ENCODE data around the gene DUSP8. TPM values are rescaled to one million over a fixed set of nuclear protein-coding genes. Genes with fewer than 3 reads are reported as not detected.

The DUSP8 gene
- total and polyA plus RNA-seq, 2 donors (not counting 1 experiment from before 2014, with no cell fraction given) = 4.3 to 7.2 TPM

DNA sequence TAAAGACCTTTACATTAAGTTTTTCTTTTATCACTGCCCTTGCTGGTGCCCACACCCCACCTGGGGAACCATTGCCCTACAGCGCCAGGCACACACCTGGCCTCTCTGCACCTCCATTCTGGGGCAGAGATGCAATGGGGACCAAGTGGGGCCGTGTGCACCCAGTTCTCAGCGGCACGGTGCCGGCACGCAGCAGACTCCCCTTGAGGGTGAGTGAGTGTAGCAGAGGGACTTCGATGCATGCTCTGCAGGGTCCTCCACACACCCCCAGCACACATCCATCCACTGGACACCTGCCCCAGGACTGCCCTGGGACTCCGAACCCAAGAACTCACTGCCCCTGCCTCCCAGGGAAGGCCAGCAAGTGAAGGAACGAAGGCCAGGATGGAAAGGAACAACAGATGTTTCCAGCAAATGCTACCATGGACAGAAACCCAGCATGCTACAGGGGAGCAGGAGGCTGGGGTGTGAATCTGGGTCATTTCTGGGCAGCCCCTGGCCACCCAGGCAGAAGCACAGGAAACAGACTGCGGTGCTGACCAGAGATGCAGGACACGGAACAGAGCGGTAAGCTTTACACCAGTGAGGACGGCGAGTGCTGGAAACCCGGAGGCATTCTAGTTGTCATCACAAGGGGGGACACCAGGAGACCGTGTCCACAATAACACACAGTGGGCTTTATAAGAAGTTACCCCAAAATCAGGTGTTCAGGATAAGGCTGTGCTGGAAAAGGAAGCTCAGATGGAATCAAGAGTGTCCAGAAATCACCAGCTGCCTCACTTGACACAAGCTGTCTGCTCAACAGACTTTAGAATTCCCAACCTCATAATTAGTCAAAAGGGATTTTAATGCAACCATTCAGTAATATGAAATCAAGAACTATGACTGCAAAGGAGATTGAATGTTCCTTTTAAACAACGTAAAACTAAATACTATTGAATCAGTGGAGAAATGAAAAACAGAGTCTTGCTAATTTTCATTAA is 52.8 kb downstream of the DUSP8 start:
- H3K27me3 Mint-ChIP-seq = no peaks in the 10 kb centered on the region
- no peak overlapping the region for H3K27ac Mint-ChIP-seq
- CTCF ChIA-PET = interaction anchor here (1.4 kb wide), 1 partner anchor 482 kb away, joined by 3 read pairs; no protein-coding TSS in a partner anchor
- 97% methylated on average over 8 of the region's 17 CpGs for WGBS (ENCODE audit: insufficient coverage)
- H3K4me1 Mint-ChIP-seq = peaks cover 70% of the 10 kb centered on the region
- Histone ChIP-seq H3K79me2 (ENCODE audit: control insufficient read depth, insufficient read depth, low read length) (peaks cover 100% of the 10 kb centered on the region), H3K9me3 (ENCODE audit: control extremely low read depth in 1 of 3, control insufficient read depth in 2 of 3, insufficient read depth in 1 of 3, low read length in 2 of 3) (no peaks in the 10 kb centered on the region), H3K4me2 (replicated peaks; ENCODE audit: low read depth, low read length, poor library complexity, severe bottlenecking) (no peak overlapping the region), H3K4me3 (ENCODE audit: control extremely low read depth in 1 of 5, extremely low read depth in 1 of 5, insufficient read depth in 1 of 5, low read depth in 2 of 5, low read length in 4 of 5) (no peak overlapping the region), H3K36me3 (replicated peaks in 1 of 2; ENCODE audit: control extremely low read depth in 1 of 2, control insufficient read depth in 1 of 2, extremely low read depth in 1 of 2, insufficient read depth in 2 of 2, low read length in 1 of 2) (no peaks in the 10 kb centered on the region), H2AFZ (ENCODE audit: insufficient read depth, low read depth, low read length, poor library complexity, severe bottlenecking) (no peak overlapping the region), H3K9ac (ENCODE audit: low read length) (no peak overlapping the region), H3K4me1 (ENCODE audit: control insufficient read depth in 2 of 2, insufficient read depth in 2 of 2, low read length in 2 of 2) (peaks cover 40 to 49% of the 10 kb centered on the region in 2 donors), H3K27ac (ENCODE audit: low read length in 2 of 2) (no peak overlapping the region), H3K27me3 (replicated peaks in 1 of 4; ENCODE audit: control extremely low read depth in 1 of 4, control insufficient read depth in 3 of 4, insufficient read depth in 4 of 4, low read length in 3 of 4) (no peaks in the 10 kb centered on the region), H4K20me1 (ENCODE audit: control insufficient read depth, insufficient read depth, low read length, poor library complexity, severe bottlenecking) (peaks cover 99% of the 10 kb centered on the region)
- intact Hi-C loops (cut with micrococcal nuclease) = loop anchor here (5.0 to 10.0 kb wide), 2 partner anchors 207 to 225 kb away; no protein-coding TSS in a partner anchor
- TF ChIP-seq CTCF (IDR thresholded peaks at IDR 0.05) (no peak), EZH2 (IDR thresholded peaks at IDR 0.05; ENCODE audit: borderline replicate concordance, insufficient read depth, low read depth, low read length, poor library complexity, severe bottlenecking) (no peak)
- no peaks in the 10 kb centered on the region for H3K9me3 Mint-ChIP-seq (ENCODE audit: insufficient read depth)
- ATAC-seq (ENCODE audit: low read depth) = no peak
- H3K4me3 Mint-ChIP-seq = no peak overlapping the region
- POLR2A ChIA-PET = no interaction called here
- no peak for DNase-seq

DNA sequence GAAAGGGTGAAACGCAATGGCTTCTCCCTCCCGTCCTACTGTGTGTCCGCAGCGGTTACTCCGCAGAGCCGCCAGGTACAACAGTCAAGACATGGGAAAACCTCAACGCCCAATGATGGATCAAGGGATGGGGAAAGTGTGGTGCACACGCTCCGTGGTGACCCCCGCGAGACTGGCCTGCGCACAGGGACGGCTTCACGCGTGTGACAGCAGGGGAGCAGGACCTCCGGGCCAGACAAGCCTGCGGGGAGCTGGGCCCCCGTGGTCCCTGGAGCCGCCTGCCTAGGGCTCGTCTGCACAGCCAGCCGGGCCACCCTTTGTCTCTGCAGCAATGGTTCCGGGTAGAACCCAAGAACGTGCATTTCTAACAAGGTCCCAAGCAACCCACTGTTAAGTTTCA is 53.8 kb downstream of the DUSP8 start:
- Histone ChIP-seq H3K27me3 (replicated peaks in 1 of 4; ENCODE audit: control extremely low read depth in 1 of 4, control insufficient read depth in 3 of 4, insufficient read depth in 4 of 4, low read length in 3 of 4) (no peaks in the 10 kb centered on the region), H3K4me3 (ENCODE audit: control extremely low read depth in 1 of 5, extremely low read depth in 1 of 5, insufficient read depth in 1 of 5, low read depth in 2 of 5, low read length in 4 of 5) (no peak overlapping the region), H3K79me2 (ENCODE audit: control insufficient read depth, insufficient read depth, low read length) (peaks cover 100% of the 10 kb centered on the region), H2AFZ (ENCODE audit: insufficient read depth, low read depth, low read length, poor library complexity, severe bottlenecking) (no peak overlapping the region), H3K4me2 (replicated peaks; ENCODE audit: low read depth, low read length, poor library complexity, severe bottlenecking) (no peak overlapping the region), H3K27ac (ENCODE audit: low read length in 2 of 2) (no peak overlapping the region), H3K4me1 (ENCODE audit: control insufficient read depth in 2 of 2, insufficient read depth in 2 of 2, low read length in 2 of 2) (peaks cover 30 to 39% of the 10 kb centered on the region in 2 donors), H3K9ac (ENCODE audit: low read length) (no peak overlapping the region), H4K20me1 (ENCODE audit: control insufficient read depth, insufficient read depth, low read length, poor library complexity, severe bottlenecking) (peaks cover 99% of the 10 kb centered on the region), H3K36me3 (replicated peaks in 1 of 2; ENCODE audit: control extremely low read depth in 1 of 2, control insufficient read depth in 1 of 2, extremely low read depth in 1 of 2, insufficient read depth in 2 of 2, low read length in 1 of 2) (peaks cover 0 to 4% of the 10 kb centered on the region in 2 experiments), H3K9me3 (ENCODE audit: control extremely low read depth in 1 of 3, control insufficient read depth in 2 of 3, insufficient read depth in 1 of 3, low read length in 2 of 3) (no peaks in the 10 kb centered on the region)
- WGBS (ENCODE audit: insufficient coverage) = 96% methylated on average over 23 of the region's 23 CpGs
- ChIA-PET CTCF (no interaction called here), POLR2A (interaction anchor here (0.6 kb wide), 1 partner anchor 58 kb away, joined by 3 read pairs; no protein-coding TSS in a partner anchor)
- no peaks in the 10 kb centered on the region for H3K27me3 Mint-ChIP-seq
- no peak overlapping the region for H3K27ac Mint-ChIP-seq
- H3K9me3 Mint-ChIP-seq (ENCODE audit: insufficient read depth) = no peaks in the 10 kb centered on the region
- peaks cover 69% of the 10 kb centered on the region for H3K4me1 Mint-ChIP-seq
- no peak for ATAC-seq (ENCODE audit: low read depth)
- no peak overlapping the region for H3K4me3 Mint-ChIP-seq
- intact Hi-C loops (cut with micrococcal nuclease) = loop anchor here (10.0 kb wide), 1 partner anchor 224 kb away; no protein-coding TSS in a partner anchor
- DNase-seq = no peak
- no peak for TF ChIP-seq CTCF (IDR thresholded peaks at IDR 0.05)
- TF ChIP-seq EZH2 (IDR thresholded peaks at IDR 0.05; ENCODE audit: borderline replicate concordance, insufficient read depth, low read depth, low read length, poor library complexity, severe bottlenecking) = no peak

Data from B cell (primary cell).